H1 (cell line): ENCODE results near the gene TMEM44.

Experiments
- CREB1 ChIP-seq: IDR thresholded peaks from 2 replicates; pipeline ENCODE4 v1.6.1; 2012; ENCODE audit warnings: inconsistent platforms
- EP300 ChIP-seq, 2 experiments: IDR thresholded peaks; 1 replicate in 1 of 2; 2 replicates in 1 of 2; pipeline ENCODE4 v1.6.1; 2011 to 2012; ENCODE audit warnings: low read depth in 2 of 2, low read length in 2 of 2, mild to moderate bottlenecking in 2 of 2, borderline replicate concordance in 1 of 2, inconsistent platforms in 1 of 2, moderate library complexity in 1 of 2
- EZH2 ChIP-seq: fragments of 200-600 bp; sonication (generic); IDR thresholded peaks from 2 replicates; pipeline ENCODE4 v1.7.1; 2012; ENCODE audit warnings: low read depth, mild to moderate bottlenecking, moderate library complexity, low read length, inconsistent platforms; ENCODE audit not compliant: severe bottlenecking
- GABPA ChIP-seq: IDR thresholded peaks from 2 replicates; pipeline ENCODE4 v1.6.1; 2011; ENCODE audit warnings: mild to moderate bottlenecking, low read length, moderate library complexity, borderline replicate concordance; ENCODE audit not compliant: insufficient read depth
- JUND ChIP-seq: IDR thresholded peaks from 2 replicates; pipeline ENCODE4 v1.6.1; 2011; ENCODE audit warnings: mild to moderate bottlenecking, improper control_type of control experiment, low read length
- NRF1 ChIP-seq: IDR thresholded peaks from 2 replicates; pipeline ENCODE4 v1.6.1; 2011; ENCODE audit warnings: mild to moderate bottlenecking, low read depth, low read length, improper control_type of control experiment
- POLR2A ChIP-seq, 2 experiments: IDR thresholded peaks; 1 replicate in 1 of 2; 2 replicates in 1 of 2; pipeline ENCODE4 v1.6.1; 2011; ENCODE audit warnings: low read depth in 2 of 2, low read length in 2 of 2, mild to moderate bottlenecking in 2 of 2; ENCODE audit errors: control extremely low read depth in 1 of 2
- POLR2AphosphoS5 ChIP-seq: IDR thresholded peaks from 2 replicates; pipeline ENCODE4 v1.6.1; 2011; ENCODE audit warnings: low read depth, low read length
- SIN3A ChIP-seq, 2 experiments: IDR thresholded peaks in 1 of 2; conservative IDR thresholded peaks in 1 of 2; 2 replicates each; pipeline ENCODE4 v1.6.1; 2011 to 2012; ENCODE audit warnings: low read length in 2 of 2, improper control_type of control experiment in 1 of 2, low read depth in 1 of 2, mild to moderate bottlenecking in 1 of 2
- TF ChIP-seq, protein P1 (sequence below), 3 experiments: IDR thresholded peaks; 1 replicate in 2 of 3; 2 replicates in 1 of 3; pipeline versions ENCODE4 v1.5.1 to v1.6.1; 2011; ENCODE audit warnings: low read length in 3 of 3, mild to moderate bottlenecking in 3 of 3, inconsistent platforms in 2 of 3, low read depth in 1 of 3, moderate library complexity in 1 of 3; ENCODE audit not compliant: insufficient read depth in 1 of 3; ENCODE audit errors: control extremely low read depth in 1 of 3
- TF ChIP-seq, protein P2 (sequence below): IDR thresholded peaks from 2 replicates; pipeline ENCODE4 v1.6.1; 2012; ENCODE audit warnings: inconsistent platforms

DNA sequence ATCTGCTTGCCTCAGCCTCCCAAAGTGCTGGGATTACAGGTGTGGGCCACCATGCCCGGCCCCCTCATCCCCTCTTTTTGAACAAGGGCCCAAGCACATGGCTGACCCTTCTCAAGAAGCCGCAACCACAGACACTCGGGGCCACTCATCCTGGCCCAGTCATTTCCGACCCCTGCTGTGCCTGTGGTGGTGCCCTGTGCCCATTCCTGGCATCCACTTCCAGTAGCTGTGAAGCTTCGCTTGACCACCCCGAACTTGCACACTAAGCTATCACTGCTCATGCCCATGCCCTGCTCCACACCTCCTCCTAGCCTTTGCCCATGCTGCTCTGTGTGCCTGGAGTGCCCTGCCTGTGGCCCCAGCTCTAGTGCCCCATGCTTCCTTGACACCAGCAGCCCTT is 8.3 kb downstream of the TMEM44 start:
- TF ChIP-seq EZH2 (no peak), EP300 (IDR thresholded peaks at IDR 0.05; ENCODE audit: borderline replicate concordance in 1 of 2, low read depth in 2 of 2, low read length in 2 of 2) (no peak), GABPA (no peak), NRF1 (no peak), CREB1 (no peak), POLR2AphosphoS5 (no peak), POLR2A (IDR thresholded peaks at IDR 0.05; ENCODE audit: control extremely low read depth in 1 of 2, low read depth in 2 of 2, low read length in 2 of 2) (no peak), SIN3A (conservative IDR thresholded peaks at IDR 0.05 in 1 of 2, IDR thresholded peaks at IDR 0.05 in 1 of 2; ENCODE audit: low read depth in 1 of 2, low read length in 2 of 2) (no peak), JUND (no peak)
- TF ChIP-seq, protein P1, sequence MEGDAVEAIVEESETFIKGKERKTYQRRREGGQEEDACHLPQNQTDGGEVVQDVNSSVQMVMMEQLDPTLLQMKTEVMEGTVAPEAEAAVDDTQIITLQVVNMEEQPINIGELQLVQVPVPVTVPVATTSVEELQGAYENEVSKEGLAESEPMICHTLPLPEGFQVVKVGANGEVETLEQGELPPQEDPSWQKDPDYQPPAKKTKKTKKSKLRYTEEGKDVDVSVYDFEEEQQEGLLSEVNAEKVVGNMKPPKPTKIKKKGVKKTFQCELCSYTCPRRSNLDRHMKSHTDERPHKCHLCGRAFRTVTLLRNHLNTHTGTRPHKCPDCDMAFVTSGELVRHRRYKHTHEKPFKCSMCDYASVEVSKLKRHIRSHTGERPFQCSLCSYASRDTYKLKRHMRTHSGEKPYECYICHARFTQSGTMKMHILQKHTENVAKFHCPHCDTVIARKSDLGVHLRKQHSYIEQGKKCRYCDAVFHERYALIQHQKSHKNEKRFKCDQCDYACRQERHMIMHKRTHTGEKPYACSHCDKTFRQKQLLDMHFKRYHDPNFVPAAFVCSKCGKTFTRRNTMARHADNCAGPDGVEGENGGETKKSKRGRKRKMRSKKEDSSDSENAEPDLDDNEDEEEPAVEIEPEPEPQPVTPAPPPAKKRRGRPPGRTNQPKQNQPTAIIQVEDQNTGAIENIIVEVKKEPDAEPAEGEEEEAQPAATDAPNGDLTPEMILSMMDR (IDR thresholded peaks at IDR 0.05; ENCODE audit: control extremely low read depth in 1 of 3, insufficient read depth in 1 of 3, low read depth in 1 of 3, low read length in 3 of 3), result no peak
- TF ChIP-seq, protein P2, sequence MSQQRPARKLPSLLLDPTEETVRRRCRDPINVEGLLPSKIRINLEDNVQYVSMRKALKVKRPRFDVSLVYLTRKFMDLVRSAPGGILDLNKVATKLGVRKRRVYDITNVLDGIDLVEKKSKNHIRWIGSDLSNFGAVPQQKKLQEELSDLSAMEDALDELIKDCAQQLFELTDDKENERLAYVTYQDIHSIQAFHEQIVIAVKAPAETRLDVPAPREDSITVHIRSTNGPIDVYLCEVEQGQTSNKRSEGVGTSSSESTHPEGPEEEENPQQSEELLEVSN, result no peak
